Endothelial cell of umbilical vein (primary cell): Measurements from ENCODE around the gene KIAA1191. TPM values are rescaled to one million over a fixed set of nuclear protein-coding genes. Genes with fewer than 3 reads are reported as not detected.

Experiments used
- BruUV-seq: library from RNA; stranded (reverse); fragments of 400-500 nt; replicated peaks from 2 replicates; lab custom pipeline; 2021; lab: Mats Ljungman, UMichigan
- CTCF ChIA-PET: fragments of 300-600, 350-600 bp; sonication (Branson Sonifier 250); formaldehyde crosslinking; loops from one replicate; lab custom pipeline; 2021; ENCODE audit warnings: antibody characterized with exemption, inconsistent platforms; lab: Charles Lee
- POLR2A ChIA-PET: fragments of 300-600, 350-600 bp; sonication (Branson Sonifier 250); formaldehyde crosslinking; loops from one replicate; lab custom pipeline; 2021; ENCODE audit warnings: antibody characterized with exemption, inconsistent platforms; lab: Charles Lee
- DNase-seq: peaks from one replicate; pipeline ENCODE4 v3.0.0-alpha.2; 2011; ENCODE audit warnings: low read depth, low spot score
- FAIRE-seq: peaks from 2 replicates; lab custom pipeline; 2011; peaks lifted over from hg19 to GRCh38; lab: Jason Lieb, UNC
- H2AFZ ChIP-seq: 2 replicates; pipeline ENCODE4 v1.6.0; 2012; ENCODE audit warnings: low read depth, low read length, control low read depth, inconsistent platforms
- H3K27ac ChIP-seq: 2 replicates; pipeline ENCODE4 v1.5.1; 2011; ENCODE audit warnings: low read depth, mild to moderate bottlenecking, control low read depth, low read length, moderate library complexity; ENCODE audit not compliant: insufficient read depth
- H3K27me3 ChIP-seq, 2 experiments: 2 replicates each; pipeline versions ENCODE4 v1.6.0 to v1.6.1; 2011; ENCODE audit warnings: low read length in 2 of 2, mixed read lengths in 1 of 2; ENCODE audit not compliant: control insufficient read depth in 2 of 2, insufficient read depth in 2 of 2
- H3K36me3 ChIP-seq, 2 experiments: 2 replicates in 1 of 2; 3 replicates in 1 of 2; pipeline ENCODE4 v1.5.1; 2011; ENCODE audit warnings: low read length in 2 of 2, mild to moderate bottlenecking in 1 of 2, moderate library complexity in 1 of 2; ENCODE audit not compliant: control insufficient read depth in 2 of 2, insufficient read depth in 2 of 2; ENCODE audit errors: extremely low read depth in 1 of 2
- H3K4me1 ChIP-seq: 3 replicates; pipeline ENCODE4 v1.5.1; 2011; ENCODE audit warnings: mild to moderate bottlenecking, low read length; ENCODE audit not compliant: control insufficient read depth, insufficient read depth; ENCODE audit errors: extremely low read depth
- H3K4me2 ChIP-seq: 2 replicates; pipeline ENCODE4 v1.6.1; 2011; ENCODE audit warnings: low read length, control low read depth, mixed read lengths; ENCODE audit not compliant: insufficient read depth
- H3K4me3 ChIP-seq, 3 experiments: fragments of 200-600 bp in 1 of 3; sonication (generic), shearing (Covaris generic) in 1 of 3; replicated peaks in 1 of 3; 2 replicates each; pipeline ENCODE4 v1.5.1; 2011 to 2016; ENCODE audit warnings: control low read depth in 3 of 3, low read length in 3 of 3, mild to moderate bottlenecking in 2 of 3, inconsistent platforms in 1 of 3, low read depth in 1 of 3, moderate library complexity in 1 of 3; ENCODE audit not compliant: insufficient read depth in 1 of 3
- H3K79me2 ChIP-seq: 2 replicates; pipeline ENCODE4 v1.6.0; 2012; ENCODE audit warnings: low read length, inconsistent platforms; ENCODE audit not compliant: control insufficient read depth, insufficient read depth
- H3K9ac ChIP-seq: replicated peaks from 2 replicates; pipeline ENCODE3; 2011; ENCODE audit warnings: low read length, control low read depth; ENCODE audit not compliant: insufficient read depth; ENCODE audit errors: extremely low read depth
- H3K9me1 ChIP-seq: replicated peaks from 3 replicates; pipeline ENCODE4 v1.6.0; 2011; ENCODE audit warnings: mild to moderate bottlenecking, low read length; ENCODE audit not compliant: control insufficient read depth, insufficient read depth; ENCODE audit errors: extremely low read depth
- H3K9me3 ChIP-seq: replicated peaks from 2 replicates; pipeline ENCODE4 v1.5.1; 2012; ENCODE audit warnings: low read length, inconsistent platforms; ENCODE audit not compliant: control insufficient read depth, insufficient read depth
- H4K20me1 ChIP-seq: replicated peaks from 2 replicates; pipeline ENCODE3; 2011; ENCODE audit warnings: mild to moderate bottlenecking, low read length; ENCODE audit not compliant: control insufficient read depth, insufficient read depth; ENCODE audit errors: extremely low read depth
- CTCF ChIP-seq, 2 donors: IDR thresholded peaks; 1 replicate in 1 of 2; 2 replicates in 1 of 2; pipeline ENCODE4 v1.5.1; 2011; ENCODE audit warnings: low read length in 2 of 2, mild to moderate bottlenecking in 2 of 2, moderate library complexity in 2 of 2, control low read depth in 1 of 2, inconsistent platforms in 1 of 2, low read depth in 1 of 2; ENCODE audit not compliant: insufficient read depth in 1 of 2; ENCODE audit errors: extremely low read depth in 1 of 2
- EZH2 ChIP-seq: IDR thresholded peaks from 2 replicates; pipeline ENCODE4 v1.6.1; 2012; ENCODE audit warnings: borderline replicate concordance, low read depth, mild to moderate bottlenecking, moderate library complexity, low read length, inconsistent platforms; ENCODE audit not compliant: severe bottlenecking
- FOS ChIP-seq: IDR thresholded peaks from 2 replicates; pipeline ENCODE4 v1.6.1; 2011; ENCODE audit warnings: mild to moderate bottlenecking, low read length, moderate library complexity, borderline replicate concordance; ENCODE audit not compliant: insufficient read depth
- GATA2 ChIP-seq: IDR thresholded peaks from 2 replicates; pipeline ENCODE4 v1.7.0; 2011; ENCODE audit warnings: low read depth, mild to moderate bottlenecking, moderate library complexity, mixed read lengths, low read length; ENCODE audit not compliant: insufficient read length, insufficient read depth
- JUN ChIP-seq: IDR thresholded peaks from 2 replicates; pipeline ENCODE4 v1.6.1; 2011; ENCODE audit warnings: borderline replicate concordance, low read depth; ENCODE audit not compliant: insufficient read length, insufficient read depth
- MAX ChIP-seq: IDR thresholded peaks from 2 replicates; pipeline ENCODE4 v1.6.1; 2011; ENCODE audit not compliant: insufficient read depth, insufficient read length
- MYC ChIP-seq: IDR thresholded peaks from one replicate; pipeline ENCODE4 v1.6.1; 2011; ENCODE audit warnings: mild to moderate bottlenecking, low read depth, low read length
- POLR2A ChIP-seq: IDR thresholded peaks from 2 replicates; pipeline ENCODE4 v1.6.1; 2012; ENCODE audit warnings: low read depth, mild to moderate bottlenecking, control low read depth, low read length
- POLR2AphosphoS5 ChIP-seq: IDR thresholded peaks from 2 replicates; pipeline ENCODE4 v1.6.1; 2012; ENCODE audit warnings: low read depth, mild to moderate bottlenecking, control low read depth, low read length, moderate library complexity; ENCODE audit not compliant: insufficient read depth
- dilution Hi-C: fragments of 300-500 bp; cut with MboI; formaldehyde crosslinking; loops from one replicate; pipeline ENCODE4 v1.15.0; 2019; ENCODE audit warnings: low sequenced_read_pairs; ENCODE audit not compliant: extremely low pct_ligation_motif_present
- intact Hi-C: fragments of 100-400 bp; cut with micrococcal nuclease; formaldehyde crosslinking; loops from one replicate; pipeline ENCODE4 v1.10.0; 2022
- polyA plus RNA-seq, 4 experiments: library from polyadenylated mRNA; depleted of rRNA in 3 of 4; stranded (reverse) in 3 of 4; unstranded in 1 of 4; fragments of >200 nt; gene quantifications; 2 replicates each; pipeline versions ENCODE4 v1.2.1 to v1.2.3, GENCODE V29; 2011 to 2012; ENCODE audit warnings: missing spikeins in 1 of 4
- total RNA-seq: library from RNA; stranded (reverse); gene quantifications from 2 replicates; pipeline ENCODE4 v1.2.3, GENCODE V29; 2021

Gene KIAA1191
- total and polyA plus RNA-seq, 2 donors (not counting 3 experiments of a cell fraction or from before 2014, with no cell fraction given): 114 to 116 TPM

GRCh38 chr5:176355400-176356178 lies 6.0 kb downstream of the KIAA1191 start:
- POLR2A ChIA-PET: no interaction called here
- H3K9me3 ChIP-seq: no peaks in the 10 kb centered on the region
- no peaks in the 10 kb centered on the region for H3K27me3 ChIP-seq
- peaks cover 60% of the 10 kb centered on the region for H3K79me2 ChIP-seq
- dilution Hi-C loops (no loop called here), intact Hi-C loops (no loop called here)
- H4K20me1 ChIP-seq: no peaks in the 10 kb centered on the region
- DNase-seq: no peak
- CTCF ChIA-PET: no interaction called here
- peaks cover 12 to 17% of the 10 kb centered on the region in 2 experiments for H3K36me3 ChIP-seq
- no peak overlapping the region for H3K4me3 ChIP-seq
- no peaks in the 10 kb centered on the region for H3K9me1 ChIP-seq
- H3K4me2 ChIP-seq: no peak overlapping the region
- no peak overlapping the region for H3K27ac ChIP-seq
- H2AFZ ChIP-seq: no peak overlapping the region
- no peak overlapping the region for H3K9ac ChIP-seq
- no peaks in the 10 kb centered on the region for H3K4me1 ChIP-seq
- no TSS peak for BruUV-seq
- FAIRE-seq: no peak
- TF ChIP-seq POLR2AphosphoS5: no peak
- no peak for TF ChIP-seq MAX
- TF ChIP-seq JUN: no peak
- TF ChIP-seq EZH2: no peak
- no peak for TF ChIP-seq FOS
- TF ChIP-seq POLR2A: no peak
- no peak for TF ChIP-seq MYC
- TF ChIP-seq GATA2: no peak
- TF ChIP-seq CTCF (IDR thresholded peaks at IDR 0.05; ENCODE audit: extremely low read depth in 1 of 2, insufficient read depth in 1 of 2, low read depth in 1 of 2, low read length in 2 of 2): no peak
